Effector memory CD4-positive, alpha-beta T cell (primary cell): Measurements from ENCODE around the gene UBC.

Source experiments
- DNase-seq, 3 donors: peaks; one replicate each; pipeline ENCODE4 v3.0.0-alpha.2; 2020
- H3K27ac ChIP-seq: 2 replicates; pipeline ENCODE4 v1.7.0; 2013; ENCODE audit warnings: mild to moderate bottlenecking, low read length, moderate library complexity; ENCODE audit not compliant: insufficient read depth, poor library complexity, severe bottlenecking
- H3K27me3 ChIP-seq: replicated peaks from 2 replicates; pipeline ENCODE4 v1.7.0; 2013; ENCODE audit warnings: mild to moderate bottlenecking, low read length; ENCODE audit not compliant: insufficient read depth, control insufficient read depth, poor library complexity, severe bottlenecking
- H3K36me3 ChIP-seq: 2 replicates; pipeline ENCODE4 v1.7.0; 2013; ENCODE audit warnings: mild to moderate bottlenecking, low read length, moderate library complexity; ENCODE audit not compliant: control insufficient read depth, insufficient read depth
- H3K4me1 ChIP-seq: 2 replicates; pipeline ENCODE4 v1.7.0; 2013; ENCODE audit warnings: low read length, mild to moderate bottlenecking; ENCODE audit not compliant: control insufficient read depth, insufficient read depth, poor library complexity, severe bottlenecking
- H3K4me3 ChIP-seq: 2 replicates; pipeline ENCODE4 v1.7.0; 2013; ENCODE audit warnings: low read length, low read depth, mild to moderate bottlenecking; ENCODE audit not compliant: insufficient read depth, poor library complexity, severe bottlenecking
- H3K9me3 ChIP-seq: 2 replicates; pipeline ENCODE4 v1.7.0; 2013; ENCODE audit warnings: mild to moderate bottlenecking, low read length, moderate library complexity; ENCODE audit not compliant: control insufficient read depth

UBC gene

GRCh38 chr12:124949066-124949465, 34.6 kb upstream of the UBC start:
- Histone ChIP-seq H3K36me3 (peaks cover 49% of the 10 kb centered on the region), H3K27ac (no peak overlapping the region), H3K4me3 (no peak overlapping the region), H3K27me3 (no peaks in the 10 kb centered on the region), H3K4me1 (no peaks in the 10 kb centered on the region), H3K9me3 (no peaks in the 10 kb centered on the region)
- DNase-seq, result no peak

GRCh38 chr12:124947561-124948398, 33.3 kb upstream of the UBC start:
- Histone ChIP-seq H3K36me3 (peaks cover 42% of the 10 kb centered on the region), H3K4me3 (no peak overlapping the region), H3K27me3 (no peaks in the 10 kb centered on the region), H3K4me1 (no peaks in the 10 kb centered on the region), H3K27ac (no peak overlapping the region), H3K9me3 (no peaks in the 10 kb centered on the region)
- no peak for DNase-seq

- DNase-seq, result no peak
- H3K36me3 ChIP-seq, result peaks cover 40% of the 10 kb centered on the region
- H3K4me1 ChIP-seq, result no peaks in the 10 kb centered on the region
Measured at GRCh38 chr12:124947013-124947412, 32.6 kb upstream of the UBC start.

GRCh38 chr12:124946447-124946793, 32.0 kb upstream of the UBC start:
- Histone ChIP-seq H3K4me3 (no peak overlapping the region), H3K4me1 (no peaks in the 10 kb centered on the region), H3K36me3 (peaks cover 40% of the 10 kb centered on the region), H3K9me3 (no peaks in the 10 kb centered on the region), H3K27ac (no peak overlapping the region), H3K27me3 (no peaks in the 10 kb centered on the region)
- no peak for DNase-seq

More at GRCh38 chr12:124947013-124947412, 32.6 kb upstream of the UBC start:
- no peaks in the 10 kb centered on the region for H3K27me3 ChIP-seq
- no peak overlapping the region for H3K27ac ChIP-seq
- no peak overlapping the region for H3K4me3 ChIP-seq
- no peaks in the 10 kb centered on the region for H3K9me3 ChIP-seq

- H3K27ac ChIP-seq, result no peak overlapping the region
- H3K4me3 ChIP-seq, result peak overlapping the region; percentile 60
- peaks cover 8% of the 10 kb centered on the region for H3K4me1 ChIP-seq
- H3K27me3 ChIP-seq, result no peaks in the 10 kb centered on the region
- no peaks in the 10 kb centered on the region for H3K9me3 ChIP-seq
- no peaks in the 10 kb centered on the region for H3K36me3 ChIP-seq
- DNase-seq, result no peak
Measured at GRCh38 chr12:124941170-124941527, 26.7 kb upstream of the UBC start.

- peak; percentile 58 to 74 (median 72) for DNase-seq
- H3K4me1 ChIP-seq, result peaks cover 8% of the 10 kb centered on the region
- H3K4me3 ChIP-seq, result peak overlapping the region; percentile 60
- no peaks in the 10 kb centered on the region for H3K36me3 ChIP-seq
- H3K9me3 ChIP-seq, result no peaks in the 10 kb centered on the region
- H3K27ac ChIP-seq, result peak overlapping the region; percentile 68
- no peaks in the 10 kb centered on the region for H3K27me3 ChIP-seq
Measured at GRCh38 chr12:124940393-124941169, 26.1 kb upstream of the UBC start.

GRCh38 chr12:124940143-124940392, 25.6 kb upstream of the UBC start:
- H3K27me3 ChIP-seq, result no peaks in the 10 kb centered on the region
- peak overlapping the region; percentile 60 for H3K4me3 ChIP-seq
- DNase-seq, result no peak
- H3K4me1 ChIP-seq, result peaks cover 8% of the 10 kb centered on the region
- no peaks in the 10 kb centered on the region for H3K36me3 ChIP-seq
- peak overlapping the region; percentile 68 for H3K27ac ChIP-seq
- H3K9me3 ChIP-seq, result no peaks in the 10 kb centered on the region

- Histone ChIP-seq H3K4me1 (peaks cover 8% of the 10 kb centered on the region), H3K9me3 (no peaks in the 10 kb centered on the region), H3K27ac (peak overlapping the region; percentile 68), H3K27me3 (no peaks in the 10 kb centered on the region), H3K4me3 (peak overlapping the region; percentile 60), H3K36me3 (no peaks in the 10 kb centered on the region)
- peak; percentile 79 to 83 (median 81) for DNase-seq
Measured at GRCh38 chr12:124939421-124940142, 25.1 kb upstream of the UBC start.

GRCh38 chr12:124939079-124939420, 24.6 kb upstream of the UBC start:
- DNase-seq, result peak; percentile 42 to 50 (median 47)
- Histone ChIP-seq H3K27ac (peak overlapping the region; percentile 68), H3K4me3 (peak overlapping the region; percentile 60), H3K36me3 (no peaks in the 10 kb centered on the region), H3K4me1 (peaks cover 8% of the 10 kb centered on the region), H3K9me3 (no peaks in the 10 kb centered on the region), H3K27me3 (no peaks in the 10 kb centered on the region)

- peak overlapping the region; percentile 60 for H3K4me3 ChIP-seq
- H3K9me3 ChIP-seq, result no peaks in the 10 kb centered on the region
- H3K27ac ChIP-seq, result peak overlapping the region; percentile 68
- no peak for DNase-seq
- H3K36me3 ChIP-seq, result no peaks in the 10 kb centered on the region
- H3K27me3 ChIP-seq, result no peaks in the 10 kb centered on the region
- peaks cover 8% of the 10 kb centered on the region for H3K4me1 ChIP-seq
Measured at GRCh38 chr12:124938587-124938986, 24.1 kb upstream of the UBC start.
